ENCODE measurements around the gene FFAR1.

The FFAR1 gene

DNA sequence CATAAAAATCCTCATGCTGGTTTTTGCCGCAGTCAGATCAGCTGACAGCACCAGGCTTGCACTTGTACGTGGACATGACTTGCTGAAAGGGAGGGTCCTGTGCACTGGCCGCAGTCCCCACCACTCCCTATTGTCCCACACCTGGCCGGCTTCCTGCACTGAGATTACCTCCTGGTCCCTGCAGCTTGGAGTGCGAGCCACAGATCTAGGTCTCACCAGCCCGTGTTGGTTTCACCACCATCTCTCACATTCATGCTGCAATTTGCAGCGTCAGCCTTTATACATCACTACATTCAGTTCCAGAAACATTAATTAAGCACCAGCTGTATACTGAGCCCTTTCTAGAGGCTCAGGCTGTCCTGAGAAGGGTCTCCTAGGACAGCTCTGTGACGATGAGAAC lies 33.7 kb upstream of the FFAR1 start:
- no peak for DNase-seq (ENCODE audit: low read depth, low spot score)
- no peak overlapping the region for H3K4me3 ChIP-seq (ENCODE audit: low read depth, low read length)
- TF ChIP-seq CTCF (IDR thresholded peaks at IDR 0.05; ENCODE audit: insufficient read depth, low read length, missing control alignments) = no peak
- POLR2A ChIA-PET = no interaction called here
- CTCF ChIA-PET = no interaction called here

DNA sequence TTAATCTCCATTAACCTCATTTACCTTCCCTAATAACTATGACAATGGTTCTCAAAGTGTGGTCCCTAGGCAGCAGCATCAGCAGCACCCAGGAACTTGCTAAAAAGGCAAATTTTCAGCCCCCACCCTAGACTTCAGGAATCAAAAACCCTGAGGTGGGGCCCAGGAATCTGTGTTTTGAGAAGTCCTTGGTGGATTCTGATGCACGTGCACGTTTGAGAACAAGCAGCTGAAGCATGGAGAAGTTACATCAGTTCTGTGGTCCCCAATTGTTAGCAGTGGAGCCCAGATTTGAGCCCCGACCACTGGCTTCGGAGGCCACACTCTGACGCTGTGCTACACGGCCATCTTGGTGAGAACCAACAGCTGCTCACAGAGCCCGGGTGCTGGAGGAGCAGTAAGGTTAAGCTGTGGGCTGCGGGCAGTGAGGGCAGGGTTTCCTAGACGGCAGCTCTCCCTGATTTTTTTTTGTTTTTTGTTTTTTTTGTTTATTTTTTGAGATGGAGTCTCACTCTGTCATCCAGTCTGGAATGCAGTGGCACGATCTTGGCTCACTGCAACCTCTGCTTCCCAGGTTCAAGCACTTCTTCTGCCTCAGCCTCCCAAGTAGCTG lies 32.7 kb upstream of the FFAR1 start:
- CTCF ChIA-PET = interaction anchor here (1.4 kb wide), 1 partner anchor 10 kb away, joined by 3 read pairs; no protein-coding TSS in a partner anchor

DNA sequence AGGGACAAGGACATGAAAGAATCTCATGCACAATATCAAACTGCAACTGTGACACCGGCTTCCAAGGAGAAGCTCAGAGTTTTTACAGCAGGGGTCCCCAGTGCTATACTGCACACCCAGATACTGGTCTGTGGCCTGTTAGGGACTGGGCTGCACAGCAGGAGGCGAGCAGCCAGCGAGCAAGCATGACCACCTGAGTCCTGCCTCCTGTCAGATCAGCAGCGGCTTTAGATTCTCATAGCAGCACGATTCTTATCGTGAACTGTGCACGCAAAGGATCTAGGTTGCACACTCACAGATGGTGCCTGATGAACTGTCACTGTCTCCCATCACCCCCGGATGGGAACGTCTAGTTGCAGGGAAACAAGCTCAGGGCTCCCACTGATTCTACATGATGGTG lies 31.8 kb upstream of the FFAR1 start:
- POLR2A ChIA-PET = no interaction called here
- no peak for TF ChIP-seq CTCF (IDR thresholded peaks at IDR 0.05; ENCODE audit: insufficient read depth, low read length, missing control alignments)
- no peak overlapping the region for H3K4me3 ChIP-seq (ENCODE audit: low read depth, low read length)
- CTCF ChIA-PET = interaction anchor here (1.4 kb wide), 1 partner anchor 11 kb away, joined by 3 read pairs; no protein-coding TSS in a partner anchor
- DNase-seq (ENCODE audit: low read depth, low spot score) = no peak

More for the DNA sequence above, 32.7 kb upstream of the FFAR1 start:
- H3K4me3 ChIP-seq (ENCODE audit: low read depth, low read length) = no peak overlapping the region
- no peak for DNase-seq (ENCODE audit: low read depth, low spot score)
- POLR2A ChIA-PET = no interaction called here
- no peak for TF ChIP-seq CTCF (IDR thresholded peaks at IDR 0.05; ENCODE audit: insufficient read depth, low read length, missing control alignments)

DNA sequence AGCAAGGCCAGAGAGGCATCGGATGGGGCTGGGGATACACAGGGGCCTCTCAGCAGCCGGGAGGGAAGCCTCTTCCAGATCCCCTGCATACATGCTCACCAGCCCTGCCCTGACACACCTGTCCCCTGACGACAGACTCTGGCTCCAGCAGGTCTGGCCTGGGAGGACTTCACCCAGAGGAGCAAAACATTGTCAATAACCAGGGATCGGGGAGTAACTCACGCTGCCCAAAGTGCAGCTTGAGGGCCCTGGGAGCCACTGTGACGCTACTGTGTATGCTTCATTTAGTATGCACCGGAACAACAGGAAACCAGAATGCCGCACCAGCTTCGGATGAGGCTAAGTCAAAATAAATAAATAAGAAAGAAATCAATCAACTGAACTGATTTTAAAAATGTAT lies 31.1 kb upstream of the FFAR1 start:
- ChIA-PET CTCF (no interaction called here), POLR2A (no interaction called here)
- no peak for DNase-seq (ENCODE audit: low read depth, low spot score)
- TF ChIP-seq CTCF (IDR thresholded peaks at IDR 0.05; ENCODE audit: insufficient read depth, low read length, missing control alignments) = no peak
- no peak overlapping the region for H3K4me3 ChIP-seq (ENCODE audit: low read depth, low read length)

DNA sequence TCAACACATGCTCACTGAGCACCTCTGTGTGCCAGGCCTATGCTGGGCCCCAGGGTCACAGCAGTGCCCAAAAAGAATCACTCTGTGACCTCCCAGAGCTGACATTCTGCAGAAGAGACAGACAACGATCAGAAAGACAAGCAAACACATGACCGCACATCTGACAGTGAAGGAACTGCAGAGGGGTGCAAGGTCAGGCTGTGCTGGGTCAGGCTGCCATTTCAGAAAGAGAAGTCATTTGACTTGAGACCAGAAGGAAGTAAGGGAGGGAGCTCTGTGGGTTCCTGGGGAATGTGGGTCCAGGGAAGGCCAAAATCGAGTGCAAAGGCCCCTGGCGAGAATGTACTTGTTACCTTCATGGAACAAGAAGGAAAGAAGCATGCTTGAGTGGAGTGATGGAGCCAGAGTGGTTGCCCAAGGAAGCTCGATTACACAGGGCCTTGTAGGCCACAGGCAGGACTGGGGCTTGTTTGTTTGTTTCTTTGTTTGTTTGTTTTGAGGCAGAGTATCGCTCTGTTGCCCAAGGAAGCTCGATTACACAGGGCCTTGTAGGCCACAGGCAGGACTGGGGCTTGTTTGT lies 30.1 kb upstream of the FFAR1 start:
- no peak for DNase-seq (ENCODE audit: low read depth, low spot score)
- no peak for TF ChIP-seq CTCF (IDR thresholded peaks at IDR 0.05; ENCODE audit: insufficient read depth, low read length, missing control alignments)
- H3K4me3 ChIP-seq (ENCODE audit: low read depth, low read length) = no peak overlapping the region
- ChIA-PET POLR2A (no interaction called here), CTCF (no interaction called here)

DNA sequence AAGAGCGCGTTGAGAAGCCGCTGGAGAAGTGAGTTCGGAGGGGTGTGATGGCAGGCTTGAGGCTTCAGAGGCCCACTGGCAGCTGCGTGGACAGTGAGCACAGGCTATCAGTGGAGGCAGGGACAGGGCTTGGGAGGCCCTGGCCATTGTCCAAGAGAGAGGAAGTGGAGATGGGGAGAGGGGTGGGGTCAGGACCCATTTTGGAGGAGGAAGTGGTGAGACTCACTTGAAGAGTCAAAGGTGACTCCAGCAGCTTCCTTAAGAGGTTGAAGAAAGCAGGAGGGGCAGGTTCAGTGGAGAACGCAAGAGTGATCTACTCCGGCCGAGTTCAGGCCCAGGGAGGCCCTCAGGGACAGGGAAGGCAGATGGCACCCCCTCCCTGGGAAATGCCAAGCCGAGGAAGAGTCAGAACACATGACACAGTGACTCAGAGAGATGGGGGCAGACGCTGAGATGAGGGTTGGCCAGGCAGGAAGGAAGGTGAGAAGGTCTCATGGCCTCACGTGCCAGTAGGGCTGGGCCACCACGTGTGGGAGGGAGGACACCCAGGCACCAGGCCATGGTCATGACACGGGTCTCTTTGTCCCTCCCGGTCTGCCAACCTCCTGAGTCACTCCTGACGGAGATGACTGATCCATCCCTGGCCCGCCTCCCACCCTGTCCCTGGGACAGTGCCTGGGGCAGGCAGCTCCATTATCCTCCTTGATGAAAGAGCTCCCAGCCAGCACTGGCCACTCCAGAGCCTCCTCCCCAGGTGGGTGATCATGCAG lies 28.8 kb upstream of the FFAR1 start:
- POLR2A ChIA-PET = no interaction called here
- no peak for TF ChIP-seq CTCF (IDR thresholded peaks at IDR 0.05; ENCODE audit: insufficient read depth, low read length, missing control alignments)
- H3K4me3 ChIP-seq (ENCODE audit: low read depth, low read length) = no peak overlapping the region
- CTCF ChIA-PET = no interaction called here
- DNase-seq (ENCODE audit: low read depth, low spot score) = no peak
